Stimulated activated CD4-positive, alpha-beta T cell treated with anti-CD3 and anti-CD28 coated beads, TNF-alpha, amount 100 ng/mL, for 1 hour (primary cell): ENCODE results near the gene TAL1.
A peak's percentile ranks its signal among the peaks of the same experiment; 100 is the strongest.
"Not testable (repeated sequence)": the region's sequence is repeated elsewhere in the genome, so short reads cannot be mapped to it uniquely, and the experiment has no call there.

Experiments
- DNase-seq, 3 donors: peaks; one replicate each; pipeline ENCODE4 v3.0.0-alpha.2; 2020; ENCODE audit warnings: low read depth in 3 of 3, low spot score in 1 of 3

Gene TAL1

DNA sequence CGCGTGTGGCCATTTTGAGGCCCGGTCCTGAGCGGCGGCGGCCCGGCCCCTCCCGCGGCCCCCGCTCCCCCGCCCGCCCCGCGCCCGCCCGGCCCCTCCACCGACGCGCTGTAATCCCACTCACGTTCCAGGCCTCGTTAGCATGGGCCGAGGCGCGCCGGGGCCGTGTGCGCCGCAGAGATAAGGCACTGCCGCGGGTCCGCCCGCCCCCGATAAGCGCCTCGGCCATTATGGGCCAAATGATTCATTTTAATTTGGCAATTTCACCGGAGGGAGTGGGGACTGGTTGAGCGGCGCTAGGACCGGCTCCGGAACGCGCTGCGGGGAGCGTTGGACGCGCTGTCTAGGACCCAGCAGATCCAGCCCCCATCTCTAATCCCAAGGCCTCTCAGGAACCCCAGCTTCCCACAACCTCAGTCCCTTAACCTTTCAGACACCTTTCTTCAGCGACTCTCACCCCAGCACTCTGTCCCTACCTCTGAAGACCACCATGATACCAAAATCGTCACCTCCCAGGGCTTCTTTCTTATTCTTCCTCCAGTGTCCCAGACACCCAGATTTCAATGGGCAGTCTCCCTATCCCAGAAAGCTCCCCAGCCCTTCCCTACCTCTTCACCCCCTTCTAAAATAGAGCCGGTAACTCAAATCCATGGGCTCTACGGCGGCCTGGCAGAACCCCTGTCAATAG, at the start of gene TAL1:
TAL1 (minus strand) TSS at position 39 of the 688 bp plus-strand sequence. CDS start 6,337 bp downstream, outside the sequence.
- no peak for DNase-seq

DNA sequence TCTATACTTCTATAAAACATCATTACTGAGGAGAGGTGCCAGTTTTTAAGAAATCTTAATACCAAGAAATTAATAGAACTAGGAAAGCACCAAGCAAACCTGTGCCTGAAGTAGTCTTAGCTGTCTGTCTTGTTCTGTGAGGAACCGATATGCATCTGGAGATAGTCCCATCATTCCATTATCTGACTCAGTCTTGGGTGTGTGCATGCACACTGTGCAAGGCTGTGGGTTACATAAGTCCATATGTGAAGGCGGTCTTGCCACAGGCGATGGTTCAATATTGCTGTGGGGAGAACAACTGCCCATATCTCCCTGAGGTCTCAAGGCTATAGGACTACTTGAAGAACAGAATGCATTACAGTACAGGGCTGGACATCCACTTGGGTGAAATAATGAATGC, 48.1 kb upstream of the TAL1 start:
- DNase-seq, result no peak

DNA sequence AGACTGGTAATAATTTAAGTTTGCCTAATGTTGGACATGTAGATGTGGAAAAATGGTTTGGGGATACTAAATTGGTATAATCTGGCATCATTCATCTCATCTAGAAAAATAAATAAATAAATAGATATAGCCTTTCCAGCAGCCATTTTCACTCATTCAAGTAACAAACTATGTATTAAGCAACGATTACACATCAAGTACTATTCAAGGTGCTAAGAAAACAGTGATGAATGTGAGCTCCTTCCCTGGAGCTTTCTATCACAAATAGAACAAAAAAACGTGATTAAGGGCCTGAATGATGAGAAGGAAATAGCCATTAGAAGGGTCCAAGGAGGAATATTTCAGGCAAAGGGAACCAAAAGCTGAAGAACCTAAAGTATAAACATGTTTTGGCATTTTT, 44.8 kb upstream of the TAL1 start:
- no peak for DNase-seq

DNA sequence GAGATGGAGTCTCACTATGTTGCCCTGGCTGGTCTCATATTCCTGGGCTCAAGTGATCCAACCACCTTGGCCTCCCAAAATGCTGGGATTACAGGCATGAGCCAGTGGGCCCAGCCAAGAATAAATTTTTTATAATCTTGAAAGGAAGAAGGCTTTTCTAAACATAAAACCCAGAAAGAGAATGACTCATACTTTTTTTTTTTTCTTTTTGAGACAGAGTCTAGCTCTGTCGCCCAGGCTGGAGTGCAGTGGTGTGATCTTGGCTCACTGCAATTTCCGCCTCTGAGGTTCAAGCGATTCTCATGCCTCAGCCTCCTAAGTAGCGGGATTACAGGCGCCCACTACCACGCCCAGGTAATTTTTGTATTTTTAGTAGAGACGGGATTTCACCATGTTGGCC, 43.8 kb upstream of the TAL1 start:
- DNase-seq, result not testable (repeated sequence)

DNA sequence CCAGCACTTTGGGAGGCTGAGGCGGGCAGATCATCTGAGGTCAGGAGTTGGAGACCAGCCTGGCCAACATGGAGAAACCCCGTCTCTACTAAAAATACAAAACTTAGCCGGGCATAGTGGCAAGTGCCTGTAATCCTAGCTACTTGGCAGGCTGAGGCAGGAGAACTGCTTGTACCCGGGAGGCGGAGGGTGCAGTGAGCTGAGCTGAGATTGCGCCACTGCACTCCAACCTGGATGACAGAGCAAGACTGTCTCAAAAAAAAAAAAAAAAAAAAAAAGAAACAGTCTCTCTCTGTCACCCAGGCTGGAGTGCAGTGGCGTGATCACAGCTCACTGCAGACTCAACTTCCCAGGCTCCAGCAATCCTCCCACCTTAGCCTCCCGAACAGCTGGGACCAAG, 33.5 kb upstream of the TAL1 start:
- DNase-seq, result not testable (repeated sequence)

DNA sequence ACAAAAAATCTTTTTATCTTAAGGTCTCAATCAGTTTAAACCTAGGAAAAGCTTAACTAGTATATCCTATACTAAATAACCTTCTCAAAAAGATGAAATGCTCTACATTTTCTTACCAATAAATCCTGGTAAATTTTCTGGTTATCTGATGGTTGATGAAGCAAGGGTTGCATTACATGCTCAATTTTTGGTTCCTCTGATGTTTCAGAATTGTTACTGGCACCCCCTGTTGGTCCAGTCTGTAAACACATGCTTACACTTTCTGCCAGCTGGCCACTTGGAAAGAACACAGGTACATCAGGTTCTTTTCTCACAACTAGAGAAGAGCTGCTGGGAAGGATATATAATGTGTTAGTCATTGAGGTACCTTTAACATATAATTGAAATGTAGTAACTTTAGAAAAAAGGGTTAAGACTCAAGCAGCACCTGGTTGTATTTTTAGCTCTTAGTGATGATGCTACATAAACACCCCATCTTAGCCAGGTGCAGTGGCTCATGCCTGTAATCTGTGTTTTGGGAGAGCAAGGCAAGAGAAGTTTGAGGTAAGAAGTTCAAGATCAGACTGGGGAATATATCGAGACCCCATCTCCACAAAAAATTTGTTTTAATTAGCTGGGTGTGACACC, 30.9 kb upstream of the TAL1 start:
- DNase-seq, result peak in 1 of 3 donors; percentile 2

DNA sequence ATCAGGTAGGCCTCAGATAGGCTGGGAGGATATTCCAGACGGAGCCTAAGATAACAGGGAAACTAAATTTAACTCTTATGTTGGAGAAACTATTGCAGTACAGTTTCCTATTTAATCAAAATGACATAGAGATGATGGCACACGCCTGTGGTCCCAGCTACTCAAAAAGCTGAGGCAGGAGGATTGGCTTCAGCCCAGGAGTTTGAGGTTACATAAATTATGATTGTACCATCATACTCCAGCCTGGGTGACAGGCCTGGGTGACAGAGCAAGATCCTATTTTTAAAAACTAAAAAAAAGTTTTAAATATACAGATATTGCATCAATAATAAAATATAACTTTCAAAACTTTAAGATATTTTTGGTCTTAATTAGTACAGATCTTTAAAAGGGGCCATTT, 25.2 kb upstream of the TAL1 start:
- DNase-seq, result no peak

DNA sequence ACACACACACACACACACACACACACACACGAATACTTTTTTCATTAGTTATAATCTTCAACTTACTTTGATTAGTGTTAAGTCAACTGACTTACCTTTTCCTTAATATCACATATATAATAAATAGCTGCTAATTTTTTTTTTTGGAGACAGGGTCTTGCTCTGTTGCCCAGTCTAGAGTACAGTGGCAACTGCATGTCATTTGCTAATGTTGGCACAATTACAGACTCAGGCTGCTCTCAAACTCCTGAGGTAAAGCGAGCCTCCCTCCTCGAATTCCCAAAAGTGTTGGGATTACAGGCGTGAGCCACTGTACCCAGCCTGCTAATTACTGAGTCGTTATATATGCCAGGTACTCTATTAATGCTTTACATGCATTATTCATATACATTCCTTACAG, 20.8 kb upstream of the TAL1 start:
- DNase-seq, result no peak

DNA sequence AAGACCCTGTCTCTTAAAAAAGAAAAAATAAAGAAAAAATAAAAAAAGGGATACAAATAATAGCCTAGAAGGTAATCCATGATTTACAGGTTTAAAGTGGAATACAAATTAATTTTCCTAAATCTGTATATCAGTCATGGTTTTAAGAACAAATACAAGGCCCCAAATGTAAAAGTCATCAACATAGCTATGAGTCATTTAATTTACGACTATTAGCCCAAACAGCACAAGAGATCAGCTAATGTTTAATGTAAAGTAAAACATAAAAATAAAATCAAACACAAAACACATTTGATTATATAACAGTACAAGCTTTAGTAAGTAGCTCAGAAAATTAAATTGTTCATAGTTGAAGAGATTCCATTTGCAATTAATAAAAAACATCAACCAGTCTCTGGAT, 20.3 kb upstream of the TAL1 start:
- no peak for DNase-seq

DNA sequence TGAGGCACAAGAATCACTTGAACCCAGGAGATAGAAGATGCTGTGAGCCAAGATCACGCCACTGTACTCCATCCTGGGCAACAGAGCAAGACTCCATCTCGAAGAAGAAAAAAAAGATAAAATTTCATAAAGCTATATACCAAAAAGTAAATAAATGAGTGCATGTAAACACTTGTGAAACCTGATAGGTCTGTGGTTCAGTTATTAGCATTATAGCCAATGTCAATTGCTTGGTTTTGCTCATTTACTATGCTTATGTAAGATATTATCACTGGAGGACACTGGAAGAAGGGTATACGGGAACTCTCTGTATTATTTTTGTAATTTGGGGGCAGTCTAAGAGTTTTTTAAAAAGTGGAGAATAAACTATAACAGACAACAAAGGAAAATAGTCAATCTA, 17.7 kb upstream of the TAL1 start:
- DNase-seq, result no peak

DNA sequence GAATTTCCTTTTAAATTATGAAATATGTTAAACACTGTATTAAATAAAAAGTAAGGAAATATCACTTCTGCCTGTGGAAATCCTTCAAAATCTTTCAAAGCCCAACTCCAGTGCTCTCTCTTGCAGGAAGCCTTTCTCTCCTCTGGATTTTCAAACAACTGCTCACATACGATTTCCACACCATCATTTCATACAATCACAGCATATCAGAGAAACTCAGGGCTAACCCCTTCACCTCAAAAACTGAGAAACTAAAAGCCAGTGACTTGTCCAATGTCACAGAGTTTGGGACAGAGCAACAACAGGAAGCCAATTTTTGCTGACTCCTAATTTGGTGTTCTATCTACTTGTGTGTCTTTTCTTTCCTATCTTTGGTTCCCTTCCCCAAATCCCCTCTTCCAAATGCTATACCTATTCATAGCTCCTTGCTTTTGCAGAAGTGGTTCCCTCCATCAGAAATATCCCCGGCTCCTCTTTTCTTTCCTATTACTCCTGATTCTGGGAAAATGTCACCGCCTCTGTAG, 12.4 kb upstream of the TAL1 start:
- no peak for DNase-seq

DNA sequence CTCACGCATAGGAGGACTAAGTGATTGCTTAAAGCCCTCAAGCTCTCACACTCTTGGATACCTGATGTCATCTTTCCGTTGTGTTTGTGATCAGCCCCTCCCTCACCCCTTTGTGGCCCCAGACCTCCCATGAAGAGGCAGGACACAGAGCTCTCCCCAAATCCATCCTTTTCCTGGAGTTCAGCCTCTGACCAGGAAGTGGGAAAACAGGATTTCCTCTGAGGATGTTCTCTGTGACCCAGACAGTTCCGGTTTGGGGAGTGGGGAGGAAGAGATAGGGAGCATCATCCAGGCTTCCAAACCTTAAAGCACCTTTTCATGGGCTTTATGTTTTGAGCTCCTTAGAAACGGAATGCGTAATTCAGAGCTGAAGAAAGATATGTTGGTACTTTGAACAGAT, 11.9 kb upstream of the TAL1 start:
- DNase-seq, result no peak

DNA sequence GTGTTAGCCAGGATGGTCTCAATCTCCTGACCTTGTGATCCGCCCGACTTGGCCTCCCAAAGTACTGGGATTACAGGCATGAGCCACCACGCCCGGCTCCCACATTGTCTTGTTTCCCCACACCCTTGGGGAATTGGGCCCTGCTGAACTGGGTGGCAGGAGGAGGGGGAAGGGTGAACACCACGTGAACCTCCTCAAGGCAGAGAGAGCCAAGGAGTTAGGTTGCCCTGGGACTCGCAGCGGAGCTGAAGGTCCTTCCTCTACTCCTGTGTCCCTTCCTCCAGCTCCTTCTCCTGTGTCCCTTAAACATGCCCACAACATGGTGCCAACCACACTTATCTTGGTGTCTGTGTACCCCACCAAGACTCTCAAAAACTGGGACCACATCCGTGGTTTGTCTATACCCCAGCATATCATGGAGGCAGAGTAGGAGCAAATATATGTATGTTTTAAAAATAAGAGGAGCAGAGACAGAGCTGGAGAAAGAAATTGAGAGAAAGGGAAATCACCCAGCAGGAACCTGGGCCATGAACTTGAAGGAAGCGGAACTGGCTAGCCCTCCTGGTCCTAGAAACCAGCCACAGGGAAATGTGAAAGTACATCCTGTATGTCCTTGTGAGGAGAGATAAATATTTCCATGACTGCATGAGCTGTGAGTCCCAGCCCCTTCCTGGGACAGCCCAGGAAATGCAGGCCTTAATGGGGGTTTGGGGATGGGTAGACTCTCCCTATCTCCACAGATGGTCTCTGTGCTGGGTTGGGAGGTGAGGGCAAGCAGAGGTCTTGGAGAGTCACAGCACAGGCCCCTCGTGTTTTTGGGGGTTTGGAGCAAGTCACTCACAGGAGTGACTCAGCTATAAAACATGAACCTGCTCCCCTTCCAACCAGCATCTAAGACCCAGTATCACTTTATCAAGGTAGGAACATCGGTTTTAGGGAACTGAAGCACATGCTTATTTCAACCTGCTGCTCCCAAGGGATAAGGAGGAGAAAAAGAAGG, 9.4 kb upstream of the TAL1 start:
- DNase-seq, result no peak

DNA sequence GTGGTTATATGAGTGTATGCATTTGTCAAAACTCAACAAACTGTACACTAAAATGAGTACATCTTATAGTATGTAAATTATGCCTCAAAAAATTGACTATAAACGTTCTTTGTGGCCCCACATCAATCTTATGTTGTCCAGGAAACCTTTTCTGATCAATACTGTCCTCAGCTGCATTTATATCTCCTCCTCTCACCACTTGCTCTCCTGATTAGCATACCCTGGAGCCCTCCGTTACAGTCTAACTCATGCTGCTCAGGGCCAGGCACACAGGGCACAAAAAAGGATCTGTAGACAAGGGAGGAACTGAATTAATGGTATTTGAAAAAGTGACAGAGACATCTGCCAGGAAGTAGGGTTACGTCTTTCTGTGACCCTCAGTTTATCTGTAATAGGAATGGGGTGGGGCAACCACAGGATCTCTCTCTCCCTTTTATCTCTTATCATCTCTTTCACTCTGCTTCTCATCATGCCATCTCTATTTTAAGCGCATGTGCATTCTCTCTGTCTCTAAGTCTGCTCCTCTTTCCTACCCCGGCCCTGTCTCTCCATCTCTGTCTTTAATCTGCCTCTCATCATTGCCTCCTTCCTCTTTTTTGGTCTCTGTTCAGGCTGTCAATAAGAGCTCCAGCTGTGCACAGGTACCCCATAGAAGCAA, 7.0 kb upstream of the TAL1 start:
- no peak for DNase-seq

DNA sequence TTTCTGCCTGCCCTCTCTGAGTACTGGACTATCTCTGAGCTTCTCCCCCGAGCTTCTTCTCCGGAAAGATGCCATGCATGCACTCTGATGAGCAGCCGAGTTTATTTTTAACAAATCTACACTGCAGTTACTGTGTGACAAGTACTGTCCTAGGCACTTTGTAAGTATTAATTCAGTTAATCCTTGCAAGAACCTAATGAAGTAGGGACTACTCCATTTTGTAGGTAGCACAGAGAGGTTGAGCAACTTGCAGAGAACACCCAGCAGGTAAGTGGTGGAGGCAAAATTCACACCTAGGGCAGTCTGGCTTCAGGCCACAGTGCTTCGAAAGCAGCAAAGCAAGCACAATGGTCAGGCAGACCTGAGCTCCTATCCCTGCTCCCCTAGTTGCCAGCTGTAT, 3.8 kb upstream of the TAL1 start:
- DNase-seq, result no peak

DNA sequence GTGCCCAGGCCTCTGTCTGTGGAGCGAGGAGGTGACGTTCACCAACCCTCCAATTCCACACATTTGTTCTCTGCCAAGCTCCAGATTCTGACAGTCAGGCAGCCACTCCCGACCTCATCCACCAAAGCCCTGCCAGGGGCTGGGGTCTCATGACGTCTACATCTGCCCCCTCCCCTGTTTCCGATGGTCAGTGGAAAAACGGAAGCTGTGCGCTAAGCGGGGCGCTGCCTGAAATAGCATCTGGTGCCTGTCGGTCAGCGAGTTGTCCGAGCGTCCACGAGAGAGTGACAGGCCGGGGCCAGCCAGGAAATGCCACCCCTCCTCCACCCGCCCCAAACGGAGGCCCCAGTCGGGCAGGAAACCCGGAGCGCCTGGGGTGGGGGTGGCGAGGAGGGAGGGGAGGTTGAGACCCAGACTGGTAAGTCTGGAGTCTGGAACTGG, 3.2 kb upstream of the TAL1 start:
- DNase-seq, result no peak

DNA sequence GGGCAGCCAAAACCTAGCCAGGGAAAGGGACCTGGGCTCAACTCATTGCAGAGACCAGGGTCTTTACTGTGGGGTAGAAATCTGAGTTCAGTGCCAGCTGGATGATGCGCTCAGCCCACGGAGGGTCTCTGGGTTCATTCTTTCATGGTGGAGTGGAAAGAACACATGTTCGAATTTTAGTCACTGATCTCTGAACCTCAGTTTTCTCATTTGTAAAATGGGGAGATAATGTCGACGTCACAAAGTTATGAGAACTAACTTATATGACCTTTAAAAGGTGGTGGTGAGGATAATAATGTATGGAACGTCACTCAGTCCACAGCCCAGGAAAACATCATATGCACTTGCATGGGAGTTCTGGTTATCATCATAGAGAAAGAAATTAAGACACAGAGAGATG, 1.2 kb upstream of the TAL1 start:
- no peak for DNase-seq

DNA sequence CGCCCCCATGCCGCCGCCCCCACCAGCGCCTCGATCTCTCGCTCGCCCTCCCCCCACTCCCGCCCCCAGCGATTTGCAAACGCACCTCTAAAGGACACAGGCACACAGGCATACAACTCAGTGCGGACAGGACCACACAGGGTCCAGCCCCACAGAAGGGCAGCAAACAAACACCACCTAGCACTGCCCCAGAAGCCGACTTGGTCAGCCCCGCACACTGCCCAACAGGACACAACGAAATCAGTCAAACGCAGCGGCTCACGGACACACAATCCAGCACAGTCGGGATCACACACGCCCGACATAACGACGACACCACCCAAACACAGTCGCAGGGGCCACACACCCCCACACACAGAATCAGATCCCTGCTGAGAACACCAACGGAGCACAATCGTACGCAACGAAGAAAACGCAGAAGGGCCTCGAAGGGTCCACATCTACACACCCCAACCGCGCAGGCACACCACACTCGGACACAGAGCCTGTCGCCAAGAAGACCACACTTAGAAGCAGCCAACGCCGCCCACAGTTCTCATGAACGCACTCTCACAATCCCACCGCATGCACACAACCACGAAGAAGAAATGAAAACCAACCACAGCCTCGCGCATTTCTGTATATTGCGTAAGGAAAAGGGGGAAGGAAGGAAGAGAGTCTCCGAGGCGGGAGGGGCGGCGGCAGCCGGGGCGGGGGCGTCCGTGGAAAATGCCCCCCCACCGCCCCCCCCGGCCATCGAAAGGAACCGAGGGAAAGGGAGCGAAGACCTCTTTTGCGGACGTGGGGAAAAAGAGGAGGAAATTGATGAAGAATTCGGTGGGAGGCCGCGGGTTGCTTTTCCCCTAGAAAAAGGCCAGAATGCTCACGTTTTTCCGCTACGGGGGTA, 481 bp downstream of the TAL1 start:
- peak in 1 of 3 donors; percentile 10 for DNase-seq

DNA sequence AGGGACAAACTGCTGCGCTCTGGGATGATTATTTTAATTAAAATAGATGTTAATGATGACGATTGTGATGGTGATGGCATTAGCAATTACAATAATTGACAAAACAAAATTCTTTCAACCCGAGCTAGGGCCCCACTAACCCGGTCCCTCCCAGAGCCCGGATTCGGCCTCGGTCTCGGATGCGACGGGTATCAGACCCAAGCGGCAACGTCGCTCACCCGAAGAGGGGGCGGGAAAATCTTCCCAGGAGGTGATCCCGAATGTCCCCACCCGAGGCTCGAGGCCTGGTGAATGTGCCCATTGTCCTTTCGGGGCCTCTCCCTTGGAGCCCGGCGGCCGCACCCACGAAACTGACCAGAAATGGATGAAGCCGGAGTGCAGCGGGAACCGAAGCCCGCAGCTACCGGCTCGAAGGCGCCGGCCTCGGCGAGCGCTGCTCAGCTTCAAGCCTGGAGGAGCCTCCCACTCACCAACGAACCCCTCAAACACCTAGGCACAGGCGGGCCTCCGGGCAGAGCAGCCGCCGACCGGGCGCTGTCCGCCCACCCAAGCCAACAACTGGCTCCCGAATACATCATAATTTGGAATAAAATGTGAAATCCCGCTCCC, 1.2 kb downstream of the TAL1 start:
- peak in 1 of 3 donors; percentile 9 for DNase-seq
